ENCODE measurements around the gene GCNT2. TPM values are rescaled to one million over a fixed set of nuclear protein-coding genes. Genes with fewer than 3 reads are reported as not detected.

The GCNT2 gene
- not detected in 2 replicates for total RNA-seq

GRCh38 chr6:10521104-10521808 is at the start of gene GCNT2:
Gene GCNT2, plus strand, starts transcription at chr6:10521351. Its CDS starts 7,561 bp downstream, at chr6:10528912.

Other genes starting within 250 kb of the GCNT2 start
- gene TFAP2A, start 106.3 kb upstream of the GCNT2 start, total RNA-seq, result not detected in 2 replicates
- gene C6orf52, start 173.3 kb downstream of the GCNT2 start, total RNA-seq, result 0.71 TPM in 1 of 2 replicates, not detected in the other
- 15.2 and 19.0 TPM in 2 replicates for gene PAK1IP1, start 173.6 kb downstream of the GCNT2 start, total RNA-seq
- gene TMEM14C, start 201.7 kb downstream of the GCNT2 start, total RNA-seq, result 194 and 206 TPM in 2 replicates
- gene TMEM14B, start 226.5 kb downstream of the GCNT2 start, total RNA-seq, result 128 and 150 TPM in 2 replicates